Measurements from ENCODE around the gene GNG12. TPM values are rescaled to one million over a fixed set of nuclear protein-coding genes. Genes with fewer than 3 reads are reported as not detected.

GNG12 gene
- polyA plus RNA-seq, 3 donors = 94.0 to 104 (median 103) TPM

DNA sequence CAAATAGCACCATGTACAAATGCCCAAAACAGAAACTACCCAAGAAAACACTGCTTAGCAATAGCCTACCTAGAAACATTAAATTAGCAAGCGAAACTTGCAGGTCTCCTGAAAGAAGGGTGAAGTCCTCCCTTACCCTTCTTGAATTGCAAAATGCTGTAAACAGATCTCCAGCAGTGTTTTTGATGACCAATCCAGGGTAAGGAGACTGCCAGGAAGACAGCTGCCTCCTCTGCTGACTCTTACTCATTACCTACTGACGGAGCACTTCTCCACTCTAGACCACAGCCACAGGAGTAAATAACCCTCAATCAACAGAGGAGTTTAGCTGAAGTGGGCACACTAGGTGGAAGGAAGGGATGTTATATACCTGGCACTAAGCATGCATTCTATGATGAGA is 180.5 kb downstream of the GNG12 start:
- no peak for DNase-seq (ENCODE audit: extremely low read depth in 1 of 11, low read depth in 9 of 11, low spot score in 4 of 11)

Other genes with a start within 250 kb of the GNG12 start
- gene GADD45A, start 148.3 kb downstream of the GNG12 start, polyA plus RNA-seq (ENCODE audit: insufficient read length in 3 of 3) = 100 to 1,000 TPM; 117 to 145 (median 130) TPM
- 1 to 10 TPM; 1.6 to 4.0 (median 2.4) TPM for gene DIRAS3, start 217.2 kb upstream of the GNG12 start, polyA plus RNA-seq (ENCODE audit: insufficient read length in 3 of 3)